Gastrocnemius medialis (tissue), 4 donors: ENCODE data around the gene SSH3. TPM values are rescaled to one million over a fixed set of nuclear protein-coding genes. Genes with fewer than 3 reads are reported as not detected.

Experiments used
- ATAC-seq, 2 donors: fragments of 150-250 bp; one replicate each; pipeline ENCODE4 v1.9.1; 2016
- DNase-seq, 2 donors: peaks; one replicate each; pipeline ENCODE4 v3.0.0-alpha.2; 2019
- H3K27ac ChIP-seq, 4 donors: fragments of 200-600 bp; sonication (generic); 1 replicate in 1 of 4; 2 replicates in 3 of 4; pipeline ENCODE4 v1.5.1; 2016 to 2018; ENCODE audit warnings: mild to moderate bottlenecking in 2 of 4, moderate library complexity in 1 of 4
- H3K27me3 ChIP-seq, 3 donors: fragments of 200-600 bp; sonication (generic) in 2 of 3; 1 replicate in 1 of 3; 2 replicates in 2 of 3; pipeline versions ENCODE4 v1.5.1 to v1.6.0; 2016 to 2019; ENCODE audit warnings: mild to moderate bottlenecking in 1 of 3, moderate library complexity in 1 of 3
- H3K36me3 ChIP-seq, 2 donors: fragments of 200-600 bp; sonication (generic) in 1 of 2; one replicate each; pipeline ENCODE4 v1.5.1; 2017 to 2018
- H3K4me1 ChIP-seq, 2 donors: fragments of 200-600 bp; sonication (generic) in 1 of 2; one replicate each; pipeline ENCODE4 v1.5.1; 2016 to 2017; ENCODE audit warnings: mild to moderate bottlenecking in 2 of 2
- H3K4me3 ChIP-seq, 4 donors: fragments of 200-600 bp; sonication (generic) in 3 of 4; 1 replicate in 1 of 4; 2 replicates in 3 of 4; pipeline ENCODE4 v1.5.1; 2016 to 2019; ENCODE audit warnings: mild to moderate bottlenecking in 2 of 4
- H3K9me3 ChIP-seq, 3 donors: fragments of 200-600 bp; sonication (generic) in 2 of 3; 1 replicate in 1 of 3; 2 replicates in 2 of 3; pipeline ENCODE4 v1.5.1; 2016 to 2019
- CTCF ChIP-seq, 5 experiments: fragments of 450-650 bp in 3 of 5; fragments of 200-600 bp in 2 of 5; sonication (generic) in 2 of 5; IDR thresholded peaks in 4 of 5; conservative IDR thresholded peaks in 1 of 5; 1 replicate in 4 of 5; 2 replicates in 1 of 5; pipeline ENCODE4 v1.5.1; 2016 to 2019; ENCODE audit warnings: antibody characterized with exemption in 5 of 5, mild to moderate bottlenecking in 3 of 5, moderate library complexity in 3 of 5
- POLR2A ChIP-seq, 2 donors: fragments of 450-650 bp; IDR thresholded peaks; one replicate each; pipeline ENCODE4 v1.6.1; 2017; ENCODE audit warnings: antibody characterized with exemption in 2 of 2, mild to moderate bottlenecking in 2 of 2, moderate library complexity in 2 of 2
- in situ Hi-C, 4 donors: fragments of 200-750 bp; cut with MboI; loops; one replicate each; pipeline versions ENCODE4 v1.15.0 to v1.8.0; 2017; ENCODE audit warnings: low sequenced_read_pairs in 4 of 4
- intact Hi-C: fragments of 100-400 bp; cut with DNase I; formaldehyde crosslinking; loops from one replicate; pipeline ENCODE4 v1.15.1; 2023; ENCODE audit warnings: low total_unique reads
- total RNA-seq, 4 donors: library from RNA; depleted of rRNA; stranded (reverse); fragments of >200 nt; gene quantifications; one replicate each; pipeline versions ENCODE4 v1.1.0 to v1.2.3, GENCODE V29; 2016

SSH3 gene
- total RNA-seq, 4 donors from 2014 or later, result 7.9 to 16.3 (median 11.9) TPM

- TF ChIP-seq POLR2A (IDR thresholded peaks at IDR 0.05), result no peak
- no peak for TF ChIP-seq CTCF (IDR thresholded peaks at IDR 0.05 in 4 of 5, conservative IDR thresholded peaks at IDR 0.05 in 1 of 5)
- ATAC-seq (peak in 1 of 2 donors; percentile 26), DNase-seq (no peak)
- in situ Hi-C loops, result no loop called here
- peak overlapping the region; percentile 66 to 80 (median 70) for H3K4me3 ChIP-seq
- H3K36me3 ChIP-seq, result peaks cover 0 to 15% of the 10 kb centered on the region in 2 donors
- intact Hi-C loops, result loop anchor here (1.0 kb wide), 2 partner anchors 24 to 27 kb away; partner anchors contain the start of gene GRK2
- no peaks in the 10 kb centered on the region for H3K9me3 ChIP-seq
- H3K4me1 ChIP-seq, result peaks cover 20 to 21% of the 10 kb centered on the region in 2 donors
- H3K27me3 ChIP-seq, result no peaks in the 10 kb centered on the region
- H3K27ac ChIP-seq, result peak overlapping the region; percentile 52 to 62 (median 58)
These were observed 13.5 kb upstream of the SSH3 start for GRCh38 chr11:67289651-67290479.

GRCh38 chr11:67290801-67291200 is 12.5 kb upstream of the SSH3 start:
- Histone ChIP-seq H3K4me1 (peaks cover 20 to 21% of the 10 kb centered on the region in 2 donors), H3K4me3 (no peak overlapping the region), H3K9me3 (no peaks in the 10 kb centered on the region), H3K27me3 (no peaks in the 10 kb centered on the region), H3K27ac (no peak overlapping the region), H3K36me3 (peaks cover 0 to 6% of the 10 kb centered on the region in 2 donors)
- in situ Hi-C loops, result no loop called here
- TF ChIP-seq CTCF (IDR thresholded peaks at IDR 0.05 in 4 of 5, conservative IDR thresholded peaks at IDR 0.05 in 1 of 5) (no peak), POLR2A (IDR thresholded peaks at IDR 0.05) (no peak)
- no peak for DNase-seq
- no peak for ATAC-seq
- intact Hi-C loops, result no loop called here

GRCh38 chr11:67291481-67292381 is 11.6 kb upstream of the SSH3 start:
- DNase-seq (no peak), ATAC-seq (no peak)
- Histone ChIP-seq H3K27ac (no peak overlapping the region), H3K4me3 (no peak overlapping the region), H3K4me1 (peaks cover 20 to 21% of the 10 kb centered on the region in 2 donors), H3K9me3 (no peaks in the 10 kb centered on the region), H3K27me3 (no peaks in the 10 kb centered on the region), H3K36me3 (no peaks in the 10 kb centered on the region)
- in situ Hi-C loops, result no loop called here
- intact Hi-C loops, result no loop called here
- TF ChIP-seq POLR2A (IDR thresholded peaks at IDR 0.05), result no peak

- Histone ChIP-seq H3K4me1 (peaks cover 16 to 21% of the 10 kb centered on the region in 2 donors), H3K27ac (no peak overlapping the region), H3K36me3 (no peaks in the 10 kb centered on the region), H3K27me3 (no peaks in the 10 kb centered on the region), H3K9me3 (no peaks in the 10 kb centered on the region), H3K4me3 (no peak overlapping the region)
- DNase-seq, result no peak
- no peak for ATAC-seq
- in situ Hi-C loops (no loop called here), intact Hi-C loops (no loop called here)
- no peak for TF ChIP-seq CTCF (IDR thresholded peaks at IDR 0.05 in 4 of 5, conservative IDR thresholded peaks at IDR 0.05 in 1 of 5)
- TF ChIP-seq POLR2A (IDR thresholded peaks at IDR 0.05), result no peak
These were observed 10.7 kb upstream of the SSH3 start for GRCh38 chr11:67292671-67293070.

GRCh38 chr11:67293090-67293489 is 10.2 kb upstream of the SSH3 start:
- Histone ChIP-seq H3K27ac (no peak overlapping the region), H3K27me3 (no peaks in the 10 kb centered on the region), H3K4me1 (peaks cover 12 to 18% of the 10 kb centered on the region in 2 donors), H3K36me3 (no peaks in the 10 kb centered on the region), H3K4me3 (no peak overlapping the region), H3K9me3 (no peaks in the 10 kb centered on the region)
- in situ Hi-C loops (no loop called here), intact Hi-C loops (no loop called here)
- TF ChIP-seq POLR2A (IDR thresholded peaks at IDR 0.05), result no peak
- no peak for TF ChIP-seq CTCF (IDR thresholded peaks at IDR 0.05 in 4 of 5, conservative IDR thresholded peaks at IDR 0.05 in 1 of 5)
- no peak for DNase-seq
- no peak for ATAC-seq
